ENCODE results near the gene ADCY3. TPM values are rescaled to one million over a fixed set of nuclear protein-coding genes. Genes with fewer than 3 reads are reported as not detected.

ADCY3 gene
- total and polyA plus RNA-seq, 9 of the 15 experiments (the other 6 are each of a cell fraction or from before 2014, with no cell fraction given) = 1.5 to 54.8 (median 26.3) TPM

GRCh38 chr2:24950102-24950501 lies 30.1 kb upstream of the ADCY3 start (continued):
- TF ChIP-seq SIX5 (IDR thresholded peaks at IDR 0.05; ENCODE audit: borderline replicate concordance in 1 of 2, insufficient read depth in 1 of 2, low read depth in 1 of 2, low read length in 2 of 2) (no peak), L3MBTL2 (IDR thresholded peaks at IDR 0.05) (no peak), ZNF316 (IDR thresholded peaks at IDR 0.05) (peak; percentile 86), IRF2 (CRISPR knock-in tag; IDR thresholded peaks at IDR 0.05) (no peak), HES1 (IDR thresholded peaks at IDR 0.05; ENCODE audit: low read depth) (no peak), POLR2G (IDR thresholded peaks at IDR 0.05; ENCODE audit: low read depth, low read length) (no peak), E2F5 (CRISPR knock-in tag; IDR thresholded peaks at IDR 0.05) (no peak), ZNF589 (CRISPR knock-in tag; IDR thresholded peaks at IDR 0.05; ENCODE audit: low read depth) (no peak), SRSF7 (optimal IDR thresholded peaks at IDR 0.05; ENCODE audit: low read depth, low read length) (no peak), SAP30 (IDR thresholded peaks at IDR 0.05; ENCODE audit: borderline replicate concordance, insufficient read depth, low read depth, low read length, poor library complexity, severe bottlenecking) (no peak), MAFG (tag; conservative IDR thresholded peaks at IDR 0.05) (peak; percentile 62), MAFF (IDR thresholded peaks at IDR 0.05; ENCODE audit: low read length) (peak; percentile 69), MAFK (IDR thresholded peaks at IDR 0.05; ENCODE audit: low read length) (peak; percentile 68), ZNF436 (CRISPR knock-in tag; IDR thresholded peaks at IDR 0.05) (no peak), NFIC (IDR thresholded peaks at IDR 0.05) (no peak), BRCA1 (IDR thresholded peaks at IDR 0.05) (no peak), BRCA1 (CRISPR knock-in tag; IDR thresholded peaks at IDR 0.05) (no peak), ETV6 (IDR thresholded peaks at IDR 0.05; ENCODE audit: borderline replicate concordance in 1 of 2, low read depth in 2 of 2, low read length in 1 of 2) (no peak), ETV6 (CRISPR knock-in tag; IDR thresholded peaks at IDR 0.05; ENCODE audit: borderline replicate concordance) (no peak)
